ENCODE data around the gene STXBP4.

STXBP4 gene

DNA sequence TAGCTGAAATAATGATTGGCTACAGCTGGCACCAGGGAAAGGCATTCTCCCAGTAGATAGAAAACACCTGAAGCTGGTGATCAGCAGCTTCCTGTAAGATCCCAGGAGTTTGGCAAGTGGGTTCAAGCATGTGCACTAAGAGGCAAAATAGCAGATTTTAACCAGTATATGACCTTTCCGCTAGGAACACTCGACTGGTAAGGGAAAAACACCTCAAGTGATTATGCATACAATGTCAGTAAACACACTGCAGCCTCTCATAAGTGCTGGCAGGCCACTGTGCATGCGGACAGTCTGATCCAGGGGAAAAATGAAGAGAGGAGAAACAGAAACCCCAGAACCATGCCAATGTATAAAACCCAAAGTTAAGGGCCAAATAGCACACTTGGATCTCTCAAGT, 247.1 kb downstream of the STXBP4 start:
- in situ Hi-C loops (cut with MboI; ENCODE audit: low sequenced_read_pairs), result no loop called here

DNA sequence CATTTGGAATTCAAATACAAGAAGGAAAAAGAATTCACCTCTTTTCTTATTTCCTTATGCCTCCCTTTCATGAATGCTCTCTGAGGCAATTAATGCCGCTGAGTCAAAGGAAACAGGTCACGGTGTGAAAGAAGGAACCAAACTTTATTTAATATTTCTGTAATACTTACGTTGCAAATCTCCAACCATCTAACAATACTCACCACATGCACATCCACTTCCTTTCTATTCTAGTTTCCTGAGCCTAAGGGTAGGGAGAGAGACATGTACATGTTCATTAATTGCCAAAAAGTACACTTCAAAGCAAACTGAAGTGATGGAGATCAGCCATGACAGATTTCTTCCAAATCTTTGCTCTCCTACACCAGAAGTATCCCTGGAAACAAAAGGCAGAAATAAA, 248.3 kb downstream of the STXBP4 start:
- in situ Hi-C loops (cut with MboI; ENCODE audit: low sequenced_read_pairs), result no loop called here

DNA sequence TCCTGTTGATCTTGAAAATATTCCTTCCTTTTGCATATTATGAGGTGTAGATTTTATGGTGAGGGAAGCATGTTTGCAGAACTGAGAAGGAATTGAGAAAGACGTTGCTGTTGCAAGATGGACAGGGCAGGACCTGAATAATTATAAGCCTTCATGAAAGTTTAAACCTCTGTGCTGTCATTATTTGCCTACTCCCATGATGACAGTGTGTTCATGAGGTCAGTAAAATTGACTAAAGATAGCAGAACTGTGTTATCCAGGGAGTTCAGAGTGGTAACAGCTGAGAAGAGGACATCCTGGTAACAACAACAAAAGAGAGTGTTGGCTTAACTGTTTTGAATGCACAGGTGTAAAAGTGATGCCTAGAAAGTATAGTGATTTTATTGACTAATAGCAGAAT, 250.9 kb downstream of the STXBP4 start:
- in situ Hi-C loops (cut with MboI; ENCODE audit: low sequenced_read_pairs), result no loop called here

DNA sequence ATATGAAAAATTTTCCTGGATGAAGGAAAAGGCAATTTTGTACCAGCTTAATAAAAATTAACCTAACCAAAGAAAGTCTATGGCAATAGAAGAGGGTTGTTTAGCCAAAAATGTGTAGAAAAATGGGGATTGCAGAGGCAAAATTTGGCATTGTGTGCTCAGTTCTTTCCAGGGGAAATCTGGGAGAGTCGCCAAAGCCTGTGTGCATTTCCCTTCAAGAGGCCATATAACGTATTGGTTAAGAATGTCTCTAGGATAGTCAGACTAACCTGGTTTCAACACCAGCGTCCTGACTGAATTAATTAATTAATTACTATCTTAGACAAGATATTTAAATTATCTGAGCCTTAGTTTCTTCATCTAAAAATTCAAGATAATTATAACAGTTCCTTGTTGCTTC, 251.4 kb downstream of the STXBP4 start:
- in situ Hi-C loops (cut with MboI; ENCODE audit: low sequenced_read_pairs), result no loop called here
